ENCODE data around the gene CCNY.
A peak's percentile ranks its signal among the peaks of the same experiment; 100 is the strongest.

The CCNY gene

GRCh38 chr10:35558276-35558675 lies 222.0 kb downstream of the CCNY start:
- TF ChIP-seq, protein P1, sequence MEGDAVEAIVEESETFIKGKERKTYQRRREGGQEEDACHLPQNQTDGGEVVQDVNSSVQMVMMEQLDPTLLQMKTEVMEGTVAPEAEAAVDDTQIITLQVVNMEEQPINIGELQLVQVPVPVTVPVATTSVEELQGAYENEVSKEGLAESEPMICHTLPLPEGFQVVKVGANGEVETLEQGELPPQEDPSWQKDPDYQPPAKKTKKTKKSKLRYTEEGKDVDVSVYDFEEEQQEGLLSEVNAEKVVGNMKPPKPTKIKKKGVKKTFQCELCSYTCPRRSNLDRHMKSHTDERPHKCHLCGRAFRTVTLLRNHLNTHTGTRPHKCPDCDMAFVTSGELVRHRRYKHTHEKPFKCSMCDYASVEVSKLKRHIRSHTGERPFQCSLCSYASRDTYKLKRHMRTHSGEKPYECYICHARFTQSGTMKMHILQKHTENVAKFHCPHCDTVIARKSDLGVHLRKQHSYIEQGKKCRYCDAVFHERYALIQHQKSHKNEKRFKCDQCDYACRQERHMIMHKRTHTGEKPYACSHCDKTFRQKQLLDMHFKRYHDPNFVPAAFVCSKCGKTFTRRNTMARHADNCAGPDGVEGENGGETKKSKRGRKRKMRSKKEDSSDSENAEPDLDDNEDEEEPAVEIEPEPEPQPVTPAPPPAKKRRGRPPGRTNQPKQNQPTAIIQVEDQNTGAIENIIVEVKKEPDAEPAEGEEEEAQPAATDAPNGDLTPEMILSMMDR (IDR thresholded peaks at IDR 0.05; ENCODE audit: low read depth, low read length): no peak
- DNase-seq (ENCODE audit: low read depth in 2 of 2): no peak
- H3K4me3 ChIP-seq (replicated peaks in 1 of 2; ENCODE audit: low read depth in 2 of 2, low read length in 2 of 2): no peak overlapping the region

DNA sequence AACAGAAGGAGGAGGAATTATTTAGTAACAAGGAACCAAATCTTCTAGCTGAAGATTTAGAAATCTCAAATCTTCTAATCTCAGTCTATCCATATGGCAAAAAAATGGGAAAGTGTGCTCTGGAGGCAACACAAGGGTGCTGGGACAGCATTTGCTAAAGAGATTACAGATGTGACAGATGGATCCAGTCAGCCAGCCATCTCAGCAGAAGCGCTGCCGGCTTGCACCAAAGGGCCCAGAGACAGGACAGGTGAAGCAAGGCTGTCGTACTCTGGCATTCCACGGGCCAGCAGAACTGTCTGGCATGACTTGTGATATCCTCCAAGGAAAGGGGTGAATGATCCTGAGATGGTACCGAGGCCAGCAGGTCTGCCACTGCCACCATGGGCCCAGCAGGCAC lies 223.1 kb downstream of the CCNY start:
- TF ChIP-seq, protein P1 (IDR thresholded peaks at IDR 0.05; ENCODE audit: low read depth, low read length): no peak
- no peak for DNase-seq (ENCODE audit: low read depth in 2 of 2)

GRCh38 chr10:35561715-35562114 lies 225.4 kb downstream of the CCNY start:
- no peak overlapping the region for H3K4me3 ChIP-seq (replicated peaks in 1 of 2; ENCODE audit: low read depth in 2 of 2, low read length in 2 of 2)
- no peak for DNase-seq (ENCODE audit: low read depth in 2 of 2)
- TF ChIP-seq, protein P1 (IDR thresholded peaks at IDR 0.05; ENCODE audit: low read depth, low read length): no peak

More for the DNA sequence above, 223.1 kb downstream of the CCNY start:
- H3K4me3 ChIP-seq (replicated peaks in 1 of 2; ENCODE audit: low read depth in 2 of 2, low read length in 2 of 2): no peak overlapping the region

DNA sequence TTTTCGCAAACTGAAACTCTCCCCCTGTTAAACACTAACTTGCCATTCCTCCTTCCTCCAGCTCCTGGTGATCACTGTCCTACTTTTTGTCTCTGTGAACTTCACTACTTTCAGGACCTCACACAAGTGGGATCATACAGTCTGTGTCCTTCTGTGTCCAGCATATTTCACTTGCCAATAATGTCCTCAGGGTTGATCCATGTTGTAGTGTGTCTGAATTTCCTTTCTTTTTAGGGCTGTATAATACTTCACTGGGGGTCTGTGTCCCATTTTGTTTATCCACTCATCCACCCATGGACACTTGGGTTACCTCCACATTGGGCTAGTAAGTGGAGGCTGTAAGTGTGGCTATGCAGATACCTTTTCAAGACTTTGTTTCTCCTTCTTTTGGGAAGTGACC lies 226.1 kb downstream of the CCNY start:
- no peak overlapping the region for H3K4me3 ChIP-seq (replicated peaks in 1 of 2; ENCODE audit: low read depth in 2 of 2, low read length in 2 of 2)
- TF ChIP-seq, protein P1 (IDR thresholded peaks at IDR 0.05; ENCODE audit: low read depth, low read length): no peak

DNA sequence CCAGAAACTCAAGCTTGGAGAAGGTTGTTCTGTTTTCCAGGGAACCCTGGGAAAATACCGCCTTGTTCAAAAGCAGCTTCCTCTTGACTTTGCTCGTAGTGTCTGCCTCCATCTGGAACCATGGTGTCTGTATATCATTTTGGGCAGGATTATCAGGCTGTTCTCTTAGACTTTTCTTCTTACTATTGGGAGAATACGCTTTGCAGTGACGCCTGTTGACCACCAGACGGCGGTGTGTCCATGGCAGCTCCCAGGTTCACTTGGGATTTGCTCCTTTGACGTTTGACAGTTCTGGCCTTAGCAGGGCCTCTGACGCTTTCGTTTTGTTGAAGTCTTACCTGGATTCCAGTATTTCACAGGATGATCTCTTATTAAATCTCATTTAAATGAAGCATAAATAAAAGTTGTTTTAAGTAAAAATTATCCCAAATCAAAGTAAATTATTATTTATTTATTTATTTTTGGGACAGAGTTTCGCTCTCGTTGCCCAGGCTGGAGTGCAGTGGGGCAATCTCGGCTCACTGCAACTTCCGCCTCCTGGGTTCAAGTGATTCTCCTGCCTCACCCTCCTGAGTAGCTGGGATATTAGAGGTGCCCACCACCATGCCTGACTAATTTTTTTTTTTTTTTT lies 227.1 kb downstream of the CCNY start:
- H3K4me3 ChIP-seq (replicated peaks in 1 of 2; ENCODE audit: low read depth in 2 of 2, low read length in 2 of 2): no peak overlapping the region
- peak; percentile 82 to 86 for DNase-seq (ENCODE audit: low read depth in 2 of 2)
- TF ChIP-seq, protein P1 (IDR thresholded peaks at IDR 0.05; ENCODE audit: low read depth, low read length): peak; percentile 100

More for the DNA sequence above, 226.1 kb downstream of the CCNY start:
- no peak for DNase-seq (ENCODE audit: low read depth in 2 of 2)

DNA sequence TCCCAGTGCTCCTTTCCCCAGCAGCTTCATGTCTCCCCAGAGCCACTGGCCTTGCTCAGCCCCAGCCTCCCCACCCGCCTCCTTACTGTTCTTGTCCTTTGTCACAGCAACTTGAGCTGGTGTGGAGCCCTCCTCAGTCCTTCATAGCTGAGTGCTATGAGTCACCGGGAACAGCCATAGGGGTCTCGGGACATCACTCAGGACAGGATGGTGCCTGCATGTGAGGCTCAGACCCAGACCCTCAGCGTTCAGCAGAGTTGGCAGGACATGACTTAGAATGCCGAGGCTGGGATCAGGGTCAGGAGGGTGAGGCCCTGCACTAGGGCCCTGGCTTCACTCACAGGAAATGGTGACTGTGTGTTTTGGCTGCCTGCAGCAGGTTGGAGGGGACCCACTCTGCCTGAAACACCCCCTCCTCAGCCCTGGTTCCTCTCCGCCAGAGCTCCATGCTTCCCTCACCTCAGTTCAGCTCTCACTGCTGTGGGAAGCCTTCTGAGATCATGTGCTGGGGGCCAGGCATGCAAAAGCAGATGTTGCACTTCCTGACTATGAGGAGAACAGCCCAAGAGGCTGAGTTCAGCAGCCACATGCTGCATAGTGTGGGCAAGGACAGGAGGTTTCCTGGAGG lies 228.1 kb downstream of the CCNY start:
- TF ChIP-seq, protein P1 (IDR thresholded peaks at IDR 0.05; ENCODE audit: low read depth, low read length): no peak
- peak; percentile 64 for DNase-seq (ENCODE audit: low read depth in 2 of 2)
- H3K4me3 ChIP-seq (replicated peaks in 1 of 2; ENCODE audit: low read depth in 2 of 2, low read length in 2 of 2): no peak overlapping the region
